Measurements from ENCODE around the gene P2RY4. TPM values are rescaled to one million over a fixed set of nuclear protein-coding genes. Genes with fewer than 3 reads are reported as not detected.

Gene P2RY4
- total RNA-seq = 0.94 to 1.1 TPM (median 0.97 TPM) in 3 replicates

DNA sequence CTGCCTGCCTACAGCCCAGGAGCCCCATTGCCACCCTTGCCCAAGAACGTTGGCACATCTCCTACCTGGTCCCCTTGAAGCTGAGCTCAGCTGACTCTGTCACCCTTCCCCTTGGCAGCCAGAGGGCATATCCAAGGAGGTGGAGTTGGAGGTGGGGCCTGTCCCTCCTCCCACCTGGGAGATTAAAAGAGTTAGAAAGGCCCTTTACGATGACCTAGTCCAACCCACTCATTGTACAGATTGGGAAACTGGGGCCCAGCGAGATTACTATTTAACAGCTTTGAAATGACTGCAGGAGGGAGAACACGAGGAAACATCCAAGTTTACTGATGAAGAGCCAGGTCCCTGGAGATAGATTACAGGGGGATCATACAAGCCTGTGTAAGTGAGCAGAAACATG is at the start of gene P2RY4:
Gene P2RY4 (minus strand): TSS at position 101 of the 400 bp plus-strand sequence. CDS start 580 bp downstream, outside the sequence.
- DNase-seq (ENCODE audit: low spot score in 2 of 2, unreplicated experiment in 2 of 2) = no peak
- Mint-ChIP-seq H3K27me3 (ENCODE audit: low read depth) (no peaks in the 10 kb centered on the region), H3K36me3 (no peaks in the 10 kb centered on the region), H3K9me3 (peaks cover 17% of the 10 kb centered on the region), H3K27ac (no peak within 1 kb of the TSS), H3K4me3 (no peak within 1 kb of the TSS), H3K4me1 (no peaks in the 10 kb centered on the region)
- TF ChIP-seq, protein P1, sequence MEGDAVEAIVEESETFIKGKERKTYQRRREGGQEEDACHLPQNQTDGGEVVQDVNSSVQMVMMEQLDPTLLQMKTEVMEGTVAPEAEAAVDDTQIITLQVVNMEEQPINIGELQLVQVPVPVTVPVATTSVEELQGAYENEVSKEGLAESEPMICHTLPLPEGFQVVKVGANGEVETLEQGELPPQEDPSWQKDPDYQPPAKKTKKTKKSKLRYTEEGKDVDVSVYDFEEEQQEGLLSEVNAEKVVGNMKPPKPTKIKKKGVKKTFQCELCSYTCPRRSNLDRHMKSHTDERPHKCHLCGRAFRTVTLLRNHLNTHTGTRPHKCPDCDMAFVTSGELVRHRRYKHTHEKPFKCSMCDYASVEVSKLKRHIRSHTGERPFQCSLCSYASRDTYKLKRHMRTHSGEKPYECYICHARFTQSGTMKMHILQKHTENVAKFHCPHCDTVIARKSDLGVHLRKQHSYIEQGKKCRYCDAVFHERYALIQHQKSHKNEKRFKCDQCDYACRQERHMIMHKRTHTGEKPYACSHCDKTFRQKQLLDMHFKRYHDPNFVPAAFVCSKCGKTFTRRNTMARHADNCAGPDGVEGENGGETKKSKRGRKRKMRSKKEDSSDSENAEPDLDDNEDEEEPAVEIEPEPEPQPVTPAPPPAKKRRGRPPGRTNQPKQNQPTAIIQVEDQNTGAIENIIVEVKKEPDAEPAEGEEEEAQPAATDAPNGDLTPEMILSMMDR (IDR thresholded peaks at IDR 0.05; ENCODE audit: unreplicated experiment) = no peak

- DNase-seq (ENCODE audit: low spot score in 2 of 2, unreplicated experiment in 2 of 2) = no peak
- TF ChIP-seq, protein P1 (IDR thresholded peaks at IDR 0.05; ENCODE audit: unreplicated experiment) = no peak
- H3K36me3 Mint-ChIP-seq = peaks cover 9% of the 10 kb centered on the region
- no peak overlapping the region for H3K27ac Mint-ChIP-seq
- no peaks in the 10 kb centered on the region for H3K4me1 Mint-ChIP-seq
- H3K4me3 Mint-ChIP-seq = no peak overlapping the region
- peaks cover 19% of the 10 kb centered on the region for H3K9me3 Mint-ChIP-seq
- H3K27me3 Mint-ChIP-seq (ENCODE audit: low read depth) = no peaks in the 10 kb centered on the region
Measured at GRCh38 chrX:70301716-70302115, 41.7 kb upstream of the P2RY4 start.

DNA sequence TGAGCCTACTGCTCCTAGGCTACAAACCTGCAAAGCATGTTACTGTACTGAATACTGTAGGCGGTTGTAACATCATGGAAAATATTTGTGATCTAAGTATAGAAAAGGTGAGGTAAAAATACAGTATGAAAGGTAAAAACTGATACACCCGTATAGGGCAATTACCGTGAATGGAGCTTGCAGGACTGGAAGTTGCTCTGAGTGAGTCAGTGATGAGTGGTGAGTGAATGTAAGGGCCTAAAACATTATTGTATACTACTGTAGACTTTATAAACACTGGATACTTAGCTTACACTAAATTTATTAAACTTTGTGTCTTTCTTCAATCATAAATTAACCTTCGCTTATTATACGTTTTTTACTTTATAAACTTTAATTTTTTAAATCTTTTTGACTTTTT is 33.6 kb upstream of the P2RY4 start:
- Mint-ChIP-seq H3K9me3 (no peaks in the 10 kb centered on the region), H3K4me1 (peaks cover 22% of the 10 kb centered on the region)

GRCh38 chrX:70292788-70293187 is 32.8 kb upstream of the P2RY4 start:
- no peaks in the 10 kb centered on the region for H3K36me3 Mint-ChIP-seq
- no peak overlapping the region for H3K4me3 Mint-ChIP-seq
- no peak overlapping the region for H3K27ac Mint-ChIP-seq
- TF ChIP-seq, protein P1 (IDR thresholded peaks at IDR 0.05; ENCODE audit: unreplicated experiment) = no peak
- DNase-seq (ENCODE audit: low spot score in 2 of 2, unreplicated experiment in 2 of 2) = no peak
- H3K27me3 Mint-ChIP-seq (ENCODE audit: low read depth) = no peaks in the 10 kb centered on the region
- H3K4me1 Mint-ChIP-seq = peaks cover 22% of the 10 kb centered on the region
- no peaks in the 10 kb centered on the region for H3K9me3 Mint-ChIP-seq

More for the DNA sequence above, 33.6 kb upstream of the P2RY4 start:
- H3K4me3 Mint-ChIP-seq = no peak overlapping the region
- no peak for DNase-seq (ENCODE audit: low spot score in 2 of 2, unreplicated experiment in 2 of 2)
- TF ChIP-seq, protein P1 (IDR thresholded peaks at IDR 0.05; ENCODE audit: unreplicated experiment) = no peak
- H3K27ac Mint-ChIP-seq = no peak overlapping the region
- H3K27me3 Mint-ChIP-seq (ENCODE audit: low read depth) = no peaks in the 10 kb centered on the region
- H3K36me3 Mint-ChIP-seq = no peaks in the 10 kb centered on the region

DNA sequence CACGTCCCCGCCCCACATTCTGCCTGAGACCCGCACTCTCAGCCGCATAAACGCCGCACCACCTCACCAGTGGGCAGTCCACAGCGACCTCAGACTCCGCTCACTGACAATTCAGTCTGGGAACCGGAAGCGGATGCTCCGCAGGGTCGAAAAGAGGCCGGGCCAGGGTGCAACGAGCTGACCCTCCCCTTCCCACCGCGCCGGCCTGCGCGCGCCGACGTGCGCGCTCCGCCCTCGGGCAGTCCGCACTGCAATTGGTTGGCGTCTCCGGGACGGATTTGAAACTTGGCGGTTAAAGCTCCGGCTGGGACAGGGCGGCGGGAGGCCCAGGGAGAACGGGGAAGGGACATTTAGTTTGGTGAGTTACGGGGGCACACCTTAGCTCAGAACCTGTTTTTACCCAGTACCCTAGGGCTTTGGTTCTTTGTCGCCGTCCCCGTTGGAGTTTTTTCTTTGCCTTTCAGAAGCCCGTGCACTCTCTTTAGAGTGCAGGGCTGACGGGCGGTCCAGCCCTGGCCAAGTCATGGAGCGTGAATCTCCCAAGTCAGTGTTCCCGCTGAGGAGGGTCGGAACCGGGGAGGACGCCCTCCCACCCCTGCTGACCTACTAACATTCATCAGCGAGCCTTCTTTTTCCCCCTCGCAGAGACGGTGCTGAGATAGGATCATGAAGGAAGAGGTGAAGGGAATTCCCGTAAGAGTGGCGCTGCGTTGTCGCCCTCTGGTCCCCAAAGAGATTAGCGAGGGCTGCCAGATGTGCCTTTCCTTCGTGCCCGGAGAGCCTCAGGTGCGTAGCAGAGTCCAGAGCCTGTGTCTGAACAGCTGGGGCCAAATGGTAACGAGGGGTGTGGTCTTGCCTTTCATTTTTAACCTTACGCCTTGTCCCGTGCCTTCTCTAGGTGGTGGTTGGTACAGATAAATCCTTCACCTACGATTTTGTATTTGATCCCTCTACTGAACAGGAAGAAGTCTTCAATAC is 30.1 kb upstream of the P2RY4 start, which contains the start of the genes KIF4A and PDZD11:
Gene KIF4A (plus strand): TSS at position 312 of the 978 bp plus-strand sequence. CDS start 355 bp downstream, at position 667.
Gene PDZD11 (minus strand): TSS at position 135 of the 978 bp plus-strand sequence. CDS start 586 bp downstream, outside the sequence.
- no peaks in the 10 kb centered on the region for H3K27me3 Mint-ChIP-seq (ENCODE audit: low read depth)
- peaks cover 5% of the 10 kb centered on the region for H3K36me3 Mint-ChIP-seq
- H3K4me1 Mint-ChIP-seq = peaks cover 22% of the 10 kb centered on the region
- TF ChIP-seq, protein P1 (IDR thresholded peaks at IDR 0.05; ENCODE audit: unreplicated experiment) = no peak
- H3K27ac Mint-ChIP-seq = peak within 1 kb of the TSS; percentile 81
- H3K9me3 Mint-ChIP-seq = peaks cover 3% of the 10 kb centered on the region
- DNase-seq (ENCODE audit: low spot score in 2 of 2, unreplicated experiment in 2 of 2) = peak; percentile 49 to 72
- H3K4me3 Mint-ChIP-seq = peak within 1 kb of the TSS; percentile 91

Measured in mesothelial cell of epicardium (in vitro differentiated cells).